ENCODE data around the gene ALDH3B2. TPM values are rescaled to one million over a fixed set of nuclear protein-coding genes. Genes with fewer than 3 reads are reported as not detected.

ALDH3B2 gene
- total RNA-seq, 1 experiment from 2014 or later: not detected

- no peak overlapping the region for H3K14ac ChIP-seq (ENCODE audit: insufficient read depth, low read length)
- no peak overlapping the region for H2BK15ac ChIP-seq (ENCODE audit: low read depth, low read length)
- no peak overlapping the region for H2AK5ac ChIP-seq (ENCODE audit: insufficient read length, low read length)
- no peaks in the 10 kb centered on the region for H4K20me1 ChIP-seq (ENCODE audit: control insufficient read depth, insufficient read depth, insufficient read length)
- H4K91ac ChIP-seq (ENCODE audit: insufficient read length, low read depth, low read length): no peak overlapping the region
- H3K23me2 ChIP-seq (ENCODE audit: insufficient read length, low read depth, low read length, poor library complexity, severe bottlenecking): no peaks in the 10 kb centered on the region
- H4K5ac ChIP-seq (ENCODE audit: insufficient read length, low read depth, low read length): no peak overlapping the region
- no CpG with 5 or more reads among the region's 5 CpGs for WGBS (ENCODE audit: extremely low coverage, insufficient read length, low lambda C conversion rate)
- no peak overlapping the region for H4K8ac ChIP-seq (replicated peaks; ENCODE audit: insufficient read length, low read depth, low read length)
- H3K4me1 Mint-ChIP-seq: no peaks in the 10 kb centered on the region
- no peak overlapping the region for H3K56ac ChIP-seq (ENCODE audit: insufficient read length, low read depth, low read length)
- no peak overlapping the region for H2BK12ac ChIP-seq (ENCODE audit: insufficient read length, low read depth, low read length)
- no peak overlapping the region for H2BK20ac ChIP-seq (ENCODE audit: low read depth, low read length, poor library complexity, severe bottlenecking)
- no peak overlapping the region for H3K4me2 ChIP-seq (ENCODE audit: insufficient read depth, insufficient read length, low read length)
- H3K27me3 Mint-ChIP-seq (ENCODE audit: low read depth): peaks cover 6% of the 10 kb centered on the region
- H3K4ac ChIP-seq (ENCODE audit: low read depth, low read length): no peak overlapping the region
- H2AFZ ChIP-seq (ENCODE audit: low read length): no peak overlapping the region
- H2BK120ac ChIP-seq (ENCODE audit: low read depth, low read length, poor library complexity, severe bottlenecking): no peak overlapping the region
- no peaks in the 10 kb centered on the region for H3K9me3 ChIP-seq (ENCODE audit: control insufficient read depth, low read depth, low read length)
- H3K27ac Mint-ChIP-seq: no peak overlapping the region
- no peak overlapping the region for H3K4me3 Mint-ChIP-seq
- H3K4me1 ChIP-seq (ENCODE audit: insufficient read depth, low read length): no peaks in the 10 kb centered on the region
- no peaks in the 10 kb centered on the region for H3K79me1 ChIP-seq (ENCODE audit: insufficient read depth, low read depth, low read length, poor library complexity, severe bottlenecking)
- no peak overlapping the region for H3K27ac ChIP-seq (ENCODE audit: insufficient read length, low read depth, low read length)
- no peak overlapping the region for H3K9ac ChIP-seq (ENCODE audit: extremely low read depth, insufficient read length, low read length)
- no peaks in the 10 kb centered on the region for H3K9me3 Mint-ChIP-seq
- H3K23ac ChIP-seq (ENCODE audit: insufficient read length, low read depth, low read length): no peak overlapping the region
- no peak for DNase-seq
- H3K27me3 ChIP-seq (ENCODE audit: insufficient read depth, low read length): no peaks in the 10 kb centered on the region
- no peak overlapping the region for H3K18ac ChIP-seq (ENCODE audit: insufficient read length, low read depth, low read length)
- H3T11ph ChIP-seq (ENCODE audit: low read length): no peak overlapping the region
- no peaks in the 10 kb centered on the region for H3K36me3 Mint-ChIP-seq (ENCODE audit: insufficient read depth in 1 of 3, low read depth in 3 of 3)
- no peak for TF ChIP-seq CTCF (conservative IDR thresholded peaks at IDR 0.05)
- H2BK5ac ChIP-seq (ENCODE audit: insufficient read length, low read length): no peak overlapping the region
- no peaks in the 10 kb centered on the region for H3K79me2 ChIP-seq (ENCODE audit: insufficient read depth, low read length)
Measured at GRCh38 chr11:67668192-67668551, 6.3 kb downstream of the ALDH3B2 start.
